Nephron (organoid): ENCODE measurements around the gene MICALL1.
A peak's percentile ranks its signal among the peaks of the same experiment; 100 is the strongest.

Experiments used
- H3K27ac Mint-ChIP-seq, 3 experiments: 2 replicates each; pipeline ENCODE4 v1.8.0; 2020; ENCODE audit warnings: mixed read lengths in 3 of 3, mild to moderate bottlenecking in 2 of 3, moderate library complexity in 1 of 3
- H3K27me3 Mint-ChIP-seq: 2 replicates; pipeline ENCODE4 v1.8.0; 2021; ENCODE audit warnings: low read depth, mild to moderate bottlenecking, moderate library complexity, mixed read lengths
- H3K36me3 Mint-ChIP-seq: 2 replicates; pipeline ENCODE4 v1.8.0; 2020; ENCODE audit warnings: low read depth, mixed read lengths
- H3K4me1 Mint-ChIP-seq: 2 replicates; pipeline ENCODE4 v1.8.0; 2020; ENCODE audit warnings: mixed read lengths
- H3K4me3 Mint-ChIP-seq, 3 experiments: 2 replicates each; pipeline ENCODE4 v1.8.0; 2020; ENCODE audit warnings: mild to moderate bottlenecking in 3 of 3, mixed read lengths in 3 of 3, moderate library complexity in 2 of 3
- H3K9me3 Mint-ChIP-seq: 2 replicates; pipeline ENCODE4 v1.8.0; 2020; ENCODE audit warnings: mixed read lengths
- CTCF ChIP-seq, 3 experiments: fragments of 200-600 bp; sonication (generic); IDR thresholded peaks; one replicate each; pipeline ENCODE4 v1.5.0; 2021; ENCODE audit warnings: antibody characterized with exemption in 3 of 3; ENCODE audit not compliant: unreplicated experiment in 3 of 3

The MICALL1 gene

GRCh38 chr22:37898441-37899181 is 7.5 kb upstream of the MICALL1 start:
- H3K36me3 Mint-ChIP-seq = no peaks in the 10 kb centered on the region
- peaks cover 30% of the 10 kb centered on the region for H3K4me1 Mint-ChIP-seq
- no peak for TF ChIP-seq CTCF (IDR thresholded peaks at IDR 0.05; ENCODE audit: unreplicated experiment in 3 of 3)
- H3K4me3 Mint-ChIP-seq = no peak overlapping the region
- peak overlapping the region in 2 of 3 experiments; percentile 48 to 51 for H3K27ac Mint-ChIP-seq
- H3K9me3 Mint-ChIP-seq = no peaks in the 10 kb centered on the region
- H3K27me3 Mint-ChIP-seq = peaks cover 3% of the 10 kb centered on the region

GRCh38 chr22:37904572-37905533 is 1.2 kb upstream of the MICALL1 start:
- H3K27ac Mint-ChIP-seq = peak overlapping the region; percentile 81 to 90 (median 84)
- H3K4me3 Mint-ChIP-seq = peak overlapping the region; percentile 85 to 89 (median 89)
- TF ChIP-seq CTCF (IDR thresholded peaks at IDR 0.05; ENCODE audit: unreplicated experiment in 3 of 3) = no peak
- peaks cover 33% of the 10 kb centered on the region for H3K4me1 Mint-ChIP-seq
- no peaks in the 10 kb centered on the region for H3K9me3 Mint-ChIP-seq
- peaks cover 6% of the 10 kb centered on the region for H3K27me3 Mint-ChIP-seq
- H3K36me3 Mint-ChIP-seq = no peaks in the 10 kb centered on the region

- Mint-ChIP-seq H3K9me3 (no peaks in the 10 kb centered on the region), H3K4me1 (peaks cover 50% of the 10 kb centered on the region), H3K27me3 (peaks cover 6% of the 10 kb centered on the region), H3K4me3 (peak overlapping the region; percentile 82 to 96 (median 92)), H3K27ac (peak overlapping the region; percentile 81 to 92 (median 91)), H3K36me3 (no peaks in the 10 kb centered on the region)
- TF ChIP-seq CTCF (IDR thresholded peaks at IDR 0.05; ENCODE audit: unreplicated experiment in 3 of 3) = no peak
Observed at GRCh38 chr22:37906364-37907008, 389 bp downstream of the MICALL1 start.

GRCh38 chr22:37907036-37907954 is 1.2 kb downstream of the MICALL1 start:
- H3K9me3 Mint-ChIP-seq = no peaks in the 10 kb centered on the region
- H3K27me3 Mint-ChIP-seq = peaks cover 3% of the 10 kb centered on the region
- H3K36me3 Mint-ChIP-seq = no peaks in the 10 kb centered on the region
- H3K4me1 Mint-ChIP-seq = peaks cover 58% of the 10 kb centered on the region
- H3K4me3 Mint-ChIP-seq = peak overlapping the region; percentile 82 to 96 (median 92)
- no peak for TF ChIP-seq CTCF (IDR thresholded peaks at IDR 0.05; ENCODE audit: unreplicated experiment in 3 of 3)
- H3K27ac Mint-ChIP-seq = peak overlapping the region; percentile 81 to 92 (median 91)

- Mint-ChIP-seq H3K27me3 (peaks cover 3% of the 10 kb centered on the region), H3K9me3 (no peaks in the 10 kb centered on the region), H3K27ac (peak overlapping the region; percentile 52 to 91 (median 86)), H3K4me3 (peak overlapping the region in 2 of 3 experiments; percentile 71 to 72), H3K36me3 (peaks cover 6% of the 10 kb centered on the region), H3K4me1 (peaks cover 57% of the 10 kb centered on the region)
- TF ChIP-seq CTCF (IDR thresholded peaks at IDR 0.05; ENCODE audit: unreplicated experiment in 3 of 3) = no peak
Observed at GRCh38 chr22:37909766-37910165, 3.7 kb downstream of the MICALL1 start.
